ENCODE measurements around the gene RPA3.

Gene RPA3

DNA sequence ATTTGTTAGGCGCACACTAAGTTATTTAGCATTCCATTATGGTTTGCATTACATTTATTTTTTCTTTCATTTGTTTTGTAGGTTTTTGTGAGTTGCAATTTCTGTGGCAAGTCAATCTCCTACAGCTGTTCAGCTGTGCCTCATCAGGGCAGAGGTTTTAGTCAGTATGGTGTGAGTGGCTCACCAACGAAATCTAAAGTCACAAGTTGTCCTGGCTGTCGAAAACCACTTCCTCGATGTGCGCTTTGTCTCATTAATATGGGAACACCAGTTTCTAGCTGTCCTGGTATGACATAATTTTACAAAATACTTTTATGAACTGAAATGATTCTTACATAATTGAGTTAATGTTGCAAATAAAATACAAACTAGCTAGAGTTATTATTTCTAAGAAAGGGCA, 122.2 kb downstream of the RPA3 start:
- Mint-ChIP-seq H3K4me1 (ENCODE audit: low read depth) (peaks cover 2% of the 10 kb centered on the region), H3K36me3 (ENCODE audit: low read depth) (peaks cover 82% of the 10 kb centered on the region), H3K9me3 (no peaks in the 10 kb centered on the region), H3K27ac (no peak overlapping the region), H3K4me3 (no peak overlapping the region), H3K27me3 (no peaks in the 10 kb centered on the region)
- no peak for DNase-seq

DNA sequence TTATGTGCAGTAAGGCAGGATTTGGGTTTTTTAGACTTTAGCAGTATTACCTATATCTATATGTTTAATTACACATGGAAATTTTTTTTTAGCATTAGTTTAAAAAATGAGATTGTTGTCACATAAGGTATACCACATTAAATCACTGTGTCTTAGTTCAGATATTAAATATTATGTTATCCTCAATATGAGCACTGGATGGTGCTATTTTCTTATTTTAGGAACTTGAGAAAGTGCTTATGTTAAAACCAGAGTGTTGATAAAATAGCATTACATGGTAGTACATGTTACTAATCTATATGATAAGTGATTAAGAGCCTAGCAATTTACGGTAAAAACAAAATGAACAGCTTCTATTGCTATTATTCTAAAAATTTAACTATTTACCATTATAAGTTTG, 123.0 kb downstream of the RPA3 start:
- Mint-ChIP-seq H3K27me3 (no peaks in the 10 kb centered on the region), H3K36me3 (ENCODE audit: low read depth) (peaks cover 82% of the 10 kb centered on the region), H3K4me3 (no peak overlapping the region), H3K4me1 (ENCODE audit: low read depth) (peaks cover 2% of the 10 kb centered on the region), H3K9me3 (no peaks in the 10 kb centered on the region), H3K27ac (no peak overlapping the region)
- DNase-seq = no peak

All from activated T-cell treated with anti-CD3 and anti-CD28 coated beads, Interleukin-2, amount 50 U/mL, for 24 hours (primary cell).